ENCODE results near the gene TRIO.

Gene TRIO

DNA sequence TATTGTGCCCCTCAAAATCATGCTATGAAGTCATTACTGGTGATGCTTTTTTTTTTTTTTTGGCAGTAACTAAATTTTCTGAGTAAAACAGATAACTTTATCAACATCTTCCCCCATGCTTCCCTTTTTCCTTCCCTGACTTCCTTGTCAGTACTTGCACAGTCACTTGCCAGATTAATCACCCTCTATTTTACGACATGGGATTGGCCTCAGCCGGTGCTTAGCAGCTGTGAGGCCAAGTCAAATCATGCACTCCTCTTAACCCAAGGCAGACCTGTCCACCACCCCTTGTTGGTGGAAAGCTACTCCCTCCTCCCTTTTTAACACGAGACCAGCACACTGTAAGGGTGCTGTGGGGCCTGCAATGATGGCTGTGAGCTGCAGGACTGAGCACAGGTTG is 320.5 kb downstream of the TRIO start:
- in situ Hi-C loops (cut with MboI; ENCODE audit: low sequenced_read_pairs): no loop called here

DNA sequence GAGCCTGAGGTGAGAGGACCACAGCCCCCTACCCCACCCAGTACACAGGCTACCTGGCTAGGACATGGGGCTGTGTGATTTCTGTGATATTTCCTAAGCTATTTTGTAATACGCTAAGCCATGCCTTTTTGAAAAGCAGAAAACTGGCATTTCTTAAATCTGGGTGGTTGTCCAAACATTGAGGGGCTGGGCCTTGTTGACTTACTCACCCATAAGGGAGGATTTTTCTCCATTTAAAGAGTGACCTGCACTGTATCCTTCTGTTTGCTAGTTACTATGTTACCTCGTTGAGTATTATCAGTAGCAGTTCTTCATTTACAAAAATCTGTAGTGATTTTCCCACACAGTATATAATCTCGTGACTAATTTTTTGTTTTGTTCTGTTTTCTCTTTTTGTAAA is 321.0 kb downstream of the TRIO start:
- in situ Hi-C loops (cut with MboI; ENCODE audit: low sequenced_read_pairs): no loop called here

- in situ Hi-C loops (cut with MboI; ENCODE audit: low sequenced_read_pairs): no loop called here
Measured at GRCh38 chr5:14464671-14465070, 321.5 kb downstream of the TRIO start.

DNA sequence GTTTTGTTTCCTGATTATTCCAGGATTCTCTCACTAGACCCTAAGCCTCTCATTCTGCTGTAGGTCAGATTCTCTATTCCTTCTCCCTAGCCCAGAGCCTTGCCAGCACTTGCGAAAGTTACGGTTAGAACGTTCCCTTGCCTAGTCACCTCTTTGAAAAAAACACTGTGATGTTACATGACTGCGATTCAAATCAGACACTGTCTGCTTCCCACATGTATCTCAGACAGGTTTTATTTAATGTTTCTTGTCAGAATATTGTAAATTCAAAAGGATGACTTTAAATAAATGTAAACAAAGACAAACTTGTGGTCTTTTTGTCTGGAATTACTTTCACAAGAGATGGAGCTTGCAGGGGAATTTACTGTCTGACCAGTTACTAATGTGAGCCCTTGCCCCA is 322.0 kb downstream of the TRIO start:
- in situ Hi-C loops (cut with MboI; ENCODE audit: low sequenced_read_pairs): no loop called here

DNA sequence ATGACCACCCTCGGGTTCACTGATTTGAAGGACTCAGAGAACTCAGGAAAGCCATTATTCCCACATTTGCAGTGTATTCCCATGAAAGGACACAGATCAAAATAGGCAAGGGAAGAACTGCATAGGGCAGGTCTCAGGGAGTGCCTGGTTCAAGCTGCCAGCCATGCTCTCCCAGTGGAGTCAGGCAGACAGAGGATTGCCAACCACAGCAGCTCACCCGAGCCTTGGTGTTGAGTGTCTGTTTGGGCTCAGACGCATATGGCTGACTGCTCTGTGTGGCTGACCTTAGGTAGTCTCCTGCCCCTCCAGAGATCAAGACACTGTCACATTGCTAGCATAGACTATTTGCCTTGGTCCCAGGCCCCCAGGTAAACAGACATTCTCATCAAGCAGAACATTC is 322.6 kb downstream of the TRIO start:
- in situ Hi-C loops (cut with MboI; ENCODE audit: low sequenced_read_pairs): no loop called here

DNA sequence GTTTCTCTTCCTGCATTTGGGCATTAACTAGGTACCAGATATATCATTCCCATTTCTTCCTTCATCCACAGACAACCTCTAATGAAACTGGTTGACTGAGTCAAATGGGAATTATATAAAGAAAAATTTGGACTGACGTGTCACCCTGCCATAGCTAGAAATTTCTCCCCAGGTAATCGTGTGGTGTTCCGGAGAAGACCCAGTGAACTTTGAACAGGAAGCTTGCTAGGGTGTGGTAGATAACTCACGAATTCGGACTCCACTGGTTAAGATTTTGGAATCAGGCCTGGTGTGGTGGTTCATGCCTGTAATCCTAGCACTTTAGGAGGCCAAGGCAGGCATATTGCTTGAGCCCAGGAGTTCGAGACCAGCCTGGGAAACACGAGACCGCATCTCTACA is 324.1 kb downstream of the TRIO start:
- in situ Hi-C loops (cut with MboI; ENCODE audit: low sequenced_read_pairs): no loop called here

GRCh38 chr5:14467886-14468285 is 324.7 kb downstream of the TRIO start:
- in situ Hi-C loops (cut with MboI; ENCODE audit: low sequenced_read_pairs): no loop called here

DNA sequence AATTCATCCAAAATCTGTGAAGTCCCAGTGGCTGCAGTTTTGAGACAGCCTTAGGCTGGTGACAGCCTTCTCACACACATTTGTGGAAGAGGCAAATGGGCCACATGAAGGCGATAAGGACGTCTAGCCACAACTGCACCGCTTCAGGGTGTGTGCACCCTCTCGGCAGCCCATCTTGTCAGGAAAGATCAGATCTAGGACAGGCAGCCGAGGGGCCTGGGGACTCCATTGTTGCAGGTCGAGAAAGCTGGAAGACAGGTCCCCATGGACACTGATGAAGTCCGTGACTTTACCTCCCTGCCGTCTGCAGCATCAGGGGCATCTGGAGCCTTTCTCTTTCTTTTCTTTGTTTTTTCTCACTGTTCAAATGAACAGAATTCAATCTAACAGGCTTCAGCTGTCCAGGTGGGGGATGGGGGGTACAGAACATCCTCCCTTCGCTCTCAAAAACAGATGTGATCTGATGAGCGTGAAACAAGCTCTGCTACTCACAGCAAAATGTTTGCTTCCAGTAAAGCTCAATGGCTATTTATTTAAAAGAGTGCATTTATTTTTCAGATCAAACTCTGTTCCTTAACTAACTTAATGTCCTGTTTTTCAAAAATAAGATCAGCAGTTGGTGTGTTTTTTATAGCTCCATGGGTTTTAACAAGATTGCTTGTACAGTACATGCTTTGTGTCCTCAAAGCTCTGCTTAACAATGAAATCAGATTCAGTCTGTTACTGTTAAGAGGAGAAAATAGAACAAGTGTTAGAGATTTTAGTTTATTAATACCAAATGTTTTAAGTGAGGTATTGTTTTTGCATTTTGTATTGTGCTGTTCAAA is 326.6 kb downstream of the TRIO start:
- in situ Hi-C loops (cut with MboI; ENCODE audit: low sequenced_read_pairs): no loop called here

- in situ Hi-C loops (cut with MboI; ENCODE audit: low sequenced_read_pairs): no loop called here
Measured at GRCh38 chr5:14471507-14471906, 328.4 kb downstream of the TRIO start.

DNA sequence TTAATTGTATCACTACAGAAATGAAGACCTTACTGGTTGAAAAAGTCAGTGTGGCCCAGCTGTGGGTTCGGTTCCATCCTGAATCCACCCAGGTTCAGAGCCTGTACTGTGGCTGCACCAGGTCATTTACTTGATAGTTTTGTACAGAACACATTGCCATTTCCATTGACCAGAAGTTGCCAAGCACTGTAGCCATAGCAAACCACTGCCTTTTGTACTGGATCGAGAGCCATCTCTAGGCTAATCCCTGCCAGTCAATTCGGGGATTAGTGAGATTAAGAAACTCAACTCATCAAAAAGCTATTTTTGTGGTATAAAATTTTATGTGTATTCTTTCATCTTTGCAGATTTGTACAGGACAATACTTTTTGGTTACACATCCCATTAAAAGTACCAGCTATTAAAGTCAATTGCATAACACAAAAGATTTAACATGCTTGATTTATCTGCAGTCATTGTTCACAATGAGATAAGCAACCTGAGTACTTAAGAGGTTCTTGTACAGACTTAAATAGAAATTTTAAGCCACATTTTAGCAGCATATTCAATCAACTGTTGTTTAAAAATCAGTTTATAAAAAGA is 329.9 kb downstream of the TRIO start:
- in situ Hi-C loops (cut with MboI; ENCODE audit: low sequenced_read_pairs): no loop called here

GRCh38 chr5:14475045-14475444 is 331.9 kb downstream of the TRIO start:
- in situ Hi-C loops (cut with MboI; ENCODE audit: low sequenced_read_pairs): no loop called here

- in situ Hi-C loops (cut with MboI; ENCODE audit: low sequenced_read_pairs): no loop called here
Measured at GRCh38 chr5:14476786-14477435, 333.8 kb downstream of the TRIO start.

- in situ Hi-C loops (cut with MboI; ENCODE audit: low sequenced_read_pairs): no loop called here
Measured at GRCh38 chr5:14479143-14479696, 336.1 kb downstream of the TRIO start.

DNA sequence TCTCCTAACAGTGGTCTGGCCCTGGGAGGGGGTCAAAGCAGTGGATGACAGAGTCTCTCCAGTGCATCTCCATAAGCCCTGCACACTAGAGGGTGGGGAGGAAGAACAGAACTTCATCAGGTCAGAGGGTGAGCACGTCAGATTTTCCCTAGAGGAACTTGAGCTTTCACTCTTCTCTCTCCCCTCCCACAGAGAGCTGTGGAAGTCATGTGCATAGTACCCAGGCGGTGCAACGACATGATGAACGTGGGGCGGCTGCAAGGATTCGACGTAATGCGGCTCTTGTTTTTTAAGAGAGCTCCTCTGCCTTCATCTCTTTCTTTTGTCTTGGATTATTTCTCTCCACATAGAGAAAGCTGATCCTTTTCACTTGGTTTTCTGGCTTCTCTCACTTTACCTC is 338.2 kb downstream of the TRIO start:
- in situ Hi-C loops (cut with MboI; ENCODE audit: low sequenced_read_pairs): no loop called here

- in situ Hi-C loops (cut with MboI; ENCODE audit: low sequenced_read_pairs): no loop called here
Measured at GRCh38 chr5:14482085-14482484, 338.9 kb downstream of the TRIO start.

GRCh38 chr5:14483504-14484157 is 340.5 kb downstream of the TRIO start:
- in situ Hi-C loops (cut with MboI; ENCODE audit: low sequenced_read_pairs): no loop called here

GRCh38 chr5:14486486-14486885 is 343.3 kb downstream of the TRIO start:
- in situ Hi-C loops (cut with MboI; ENCODE audit: low sequenced_read_pairs): no loop called here

GRCh38 chr5:14486996-14487896 is 344.1 kb downstream of the TRIO start:
- in situ Hi-C loops (cut with MboI; ENCODE audit: low sequenced_read_pairs): no loop called here

- in situ Hi-C loops (cut with MboI; ENCODE audit: low sequenced_read_pairs): no loop called here
Measured at GRCh38 chr5:14487897-14488570, 344.9 kb downstream of the TRIO start.

GRCh38 chr5:14488709-14489108 is 345.6 kb downstream of the TRIO start:
- in situ Hi-C loops (cut with MboI; ENCODE audit: low sequenced_read_pairs): no loop called here

Data from HL-60/S4 (cell line).